B cell (primary cell): ENCODE results near the gene CCDC120. TPM values are rescaled to one million over a fixed set of nuclear protein-coding genes. Genes with fewer than 3 reads are reported as not detected.

Experiments used
- ATAC-seq: fragments of 200-7000 bp; cut with Tn5 transposase; one replicate; pipeline ENCODE4 v1.10.0; 2021; ENCODE audit warnings: low read depth, mild to moderate bottlenecking, moderate number of reproducible peaks, moderate library complexity
- CTCF ChIA-PET: fragments of 350-600 bp; sonication (Branson Sonifier 250); formaldehyde crosslinking; loops from one replicate; lab custom pipeline; 2021; ENCODE audit warnings: antibody characterized with exemption, inconsistent platforms; lab: Charles Lee
- POLR2A ChIA-PET: fragments of 350-600 bp; sonication (Branson Sonifier 250); formaldehyde crosslinking; loops from one replicate; lab custom pipeline; 2021; ENCODE audit warnings: antibody characterized with exemption; lab: Charles Lee
- DNase-seq: peaks from one replicate; pipeline ENCODE4 v3.0.0; 2013
- H2AFZ ChIP-seq: 2 replicates; pipeline ENCODE4 v1.6.1; 2012; ENCODE audit warnings: mild to moderate bottlenecking, low read depth, low read length; ENCODE audit not compliant: insufficient read depth, poor library complexity, severe bottlenecking
- H3K27ac ChIP-seq, 2 donors: 1 replicate in 1 of 2; 2 replicates in 1 of 2; pipeline ENCODE4 v1.5.1; 2012 to 2013; ENCODE audit warnings: low read length in 2 of 2, mild to moderate bottlenecking in 2 of 2, moderate library complexity in 1 of 2
- H3K27me3 ChIP-seq, 4 experiments: fragments of 200-600 bp in 1 of 4; sonication (generic) in 1 of 4; replicated peaks in 1 of 4; 1 replicate in 2 of 4; 2 replicates in 2 of 4; pipeline versions ENCODE4 v1.6.1 to v1.7.0; 2013 to 2016; ENCODE audit warnings: low read length in 3 of 4, mild to moderate bottlenecking in 2 of 4, mixed read lengths in 1 of 4, moderate library complexity in 1 of 4; ENCODE audit not compliant: insufficient read depth in 4 of 4, control insufficient read depth in 3 of 4; ENCODE audit errors: control extremely low read depth in 1 of 4
- H3K36me3 ChIP-seq, 2 experiments: replicated peaks in 1 of 2; 1 replicate in 1 of 2; 2 replicates in 1 of 2; pipeline versions ENCODE4 v1.6.1 to v1.7.1; 2013; ENCODE audit warnings: low read length in 1 of 2; ENCODE audit not compliant: insufficient read depth in 2 of 2, control insufficient read depth in 1 of 2; ENCODE audit errors: control extremely low read depth in 1 of 2, extremely low read depth in 1 of 2
- H3K4me1 ChIP-seq, 2 donors: fragments of 200-600 bp in 1 of 2; sonication (generic) in 1 of 2; 1 replicate in 1 of 2; 2 replicates in 1 of 2; pipeline versions ENCODE4 v1.5.1 to v1.6.1; 2013 to 2017; ENCODE audit warnings: low read length in 2 of 2; ENCODE audit not compliant: control insufficient read depth in 2 of 2, insufficient read depth in 2 of 2
- H3K4me2 ChIP-seq: replicated peaks from 2 replicates; pipeline ENCODE3; 2012; ENCODE audit warnings: mild to moderate bottlenecking, low read depth, low read length; ENCODE audit not compliant: poor library complexity, severe bottlenecking
- H3K4me3 ChIP-seq, 5 experiments: fragments of 200-600 bp in 1 of 5; sonication (generic) in 1 of 5; 1 replicate in 3 of 5; 2 replicates in 2 of 5; pipeline versions ENCODE4 v1.5.1 to v1.7.0; 2011 to 2016; ENCODE audit warnings: low read length in 4 of 5, mild to moderate bottlenecking in 4 of 5, low read depth in 2 of 5, control low read depth in 1 of 5, moderate library complexity in 1 of 5; ENCODE audit not compliant: insufficient read depth in 1 of 5; ENCODE audit errors: control extremely low read depth in 1 of 5, extremely low read depth in 1 of 5
- H3K79me2 ChIP-seq: fragments of 200-600 bp; sonication (generic); one replicate; pipeline ENCODE4 v1.6.0; 2016; ENCODE audit warnings: low read length; ENCODE audit not compliant: control insufficient read depth, insufficient read depth
- H3K9ac ChIP-seq: fragments of 200-600 bp; sonication (generic); 2 replicates; pipeline ENCODE4 v1.6.1; 2017; ENCODE audit warnings: mild to moderate bottlenecking, low read length, moderate library complexity
- H3K9me3 ChIP-seq, 3 donors: one replicate each; pipeline versions ENCODE4 v1.6.1 to v1.7.1; 2013; ENCODE audit warnings: low read length in 2 of 3; ENCODE audit not compliant: control insufficient read depth in 2 of 3, insufficient read depth in 1 of 3; ENCODE audit errors: control extremely low read depth in 1 of 3
- H4K20me1 ChIP-seq: 2 replicates; pipeline ENCODE4 v1.6.0; 2012; ENCODE audit warnings: mild to moderate bottlenecking, low read length; ENCODE audit not compliant: insufficient read depth, control insufficient read depth, poor library complexity, severe bottlenecking
- H3K27ac Mint-ChIP-seq: one replicate; pipeline ENCODE4 v1.8.0; 2021; ENCODE audit warnings: mixed read lengths
- H3K27me3 Mint-ChIP-seq: one replicate; pipeline ENCODE4 v1.8.0; 2021; ENCODE audit warnings: mixed read lengths
- H3K4me1 Mint-ChIP-seq: one replicate; pipeline ENCODE4 v1.8.0; 2021; ENCODE audit warnings: mixed read lengths
- H3K4me3 Mint-ChIP-seq: one replicate; pipeline ENCODE4 v1.8.0; 2021; ENCODE audit warnings: mixed read lengths
- H3K9me3 Mint-ChIP-seq: one replicate; pipeline ENCODE4 v1.8.0; 2022; ENCODE audit warnings: mixed read lengths; ENCODE audit not compliant: insufficient read depth
- CTCF ChIP-seq: fragments of 200-600 bp; IDR thresholded peaks from one replicate; pipeline ENCODE4 v1.8.0; 2022; ENCODE audit warnings: antibody characterized with exemption, mild to moderate bottlenecking
- EZH2 ChIP-seq: IDR thresholded peaks from 2 replicates; pipeline ENCODE4 v1.6.1; 2012; ENCODE audit warnings: borderline replicate concordance, low read depth, mild to moderate bottlenecking, moderate library complexity, low read length; ENCODE audit not compliant: insufficient read depth, poor library complexity, severe bottlenecking
- WGBS: methylation state at CpG from one replicate; pipeline ENCODE4 v1.1.5; 2013; ENCODE audit warnings: missing lambda C conversion rate; ENCODE audit not compliant: insufficient coverage; 5-methylcytosine and 5-hydroxymethylcytosine counted together
- intact Hi-C: fragments of 100-400 bp; cut with micrococcal nuclease; formaldehyde crosslinking; loops from one replicate; pipeline ENCODE4 v1.10.0; 2022
- polyA plus RNA-seq: library from polyadenylated mRNA; depleted of rRNA; stranded (reverse); fragments of >200 nt; gene quantifications from 2 replicates; pipeline ENCODE4 v1.2.3, GENCODE V29; 2012
- total RNA-seq, 2 donors: library from RNA; stranded (reverse); fragments of 120-200 nt in 1 of 2; gene quantifications; 1 replicate in 1 of 2; 2 replicates in 1 of 2; pipeline versions ENCODE4 v1.2.3 to v1.2.4, GENCODE V29; 2013 to 2022

Gene CCDC120
- total and polyA plus RNA-seq, 2 donors (not counting 1 experiment from before 2014, with no cell fraction given), result 5.7 to 12.5 TPM

DNA sequence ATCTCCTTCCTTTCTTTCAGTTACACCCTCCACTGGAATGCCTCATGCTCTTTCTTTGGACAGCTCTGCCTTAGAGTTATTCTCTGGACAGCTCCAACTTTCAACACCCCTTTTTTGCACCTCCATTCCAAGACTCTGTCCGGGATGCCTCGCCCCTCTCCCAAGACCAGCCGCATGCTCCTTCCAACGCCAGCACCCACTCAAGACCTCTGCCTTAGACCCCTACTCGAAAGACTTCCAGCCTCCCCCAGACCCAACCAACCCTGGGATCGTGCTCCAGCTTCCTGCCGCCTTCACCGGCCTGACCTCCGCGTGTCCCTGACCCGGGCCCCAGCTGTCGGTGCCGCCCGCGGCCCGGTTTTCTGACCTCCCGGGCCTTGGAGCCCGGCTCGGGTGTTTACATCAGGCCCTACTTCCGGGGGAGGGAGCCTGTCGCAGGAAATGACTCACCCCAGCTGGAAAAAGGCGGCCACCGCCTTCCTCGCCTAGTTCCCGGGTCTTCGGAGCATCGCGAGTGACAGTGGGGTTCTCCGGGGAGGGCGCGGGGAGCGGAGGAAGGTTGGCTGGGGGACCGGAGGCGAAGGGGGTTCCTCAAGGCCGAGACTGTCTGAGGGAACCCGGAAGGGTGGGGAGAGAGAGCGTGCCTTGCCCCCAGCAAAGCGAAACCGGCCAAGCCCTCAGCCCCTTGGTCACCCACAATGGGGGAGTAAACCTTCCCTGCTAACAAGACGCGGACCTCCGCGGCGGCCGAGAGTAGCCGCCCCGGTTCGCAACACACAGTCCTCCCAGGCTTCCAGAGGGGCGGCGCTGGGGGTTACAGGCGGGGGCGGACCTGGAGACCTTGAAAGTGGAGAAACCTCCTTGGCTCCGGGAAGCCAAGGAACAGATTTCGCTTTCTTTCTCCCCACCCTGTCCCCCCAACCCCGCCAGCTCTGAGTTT lies 21.0 kb downstream of the CCDC120 start, which contains the start of gene WDR45:
TSS of gene WDR45 (minus strand) at position 399 of the 940 bp plus-strand sequence. CDS start 1,792 bp downstream, outside the sequence.
- TF ChIP-seq EZH2, result no peak
- TF ChIP-seq CTCF, result no peak
- H3K4me1 Mint-ChIP-seq, result peaks cover 14% of the 10 kb centered on the region
- ATAC-seq, result peak; percentile 79
- H3K4me2 ChIP-seq, result peak within 1 kb of the TSS; percentile 83
- no peaks in the 10 kb centered on the region for H3K36me3 ChIP-seq
- ChIA-PET CTCF (interaction anchor here (0.9 to 1.8 kb wide), 2 partner anchors 27 to 100 kb away, joined by 3 to 4 read pairs; no protein-coding TSS in a partner anchor), POLR2A (interaction anchor here (0.6 to 1.8 kb wide), 13 partner anchors 15 to 1859 kb away, joined by 3 to 9 read pairs (median 3); partner anchors contain the start of genes GRIPAP1 and OTUD5)
- no peaks in the 10 kb centered on the region for H3K27me3 ChIP-seq
- no peaks in the 10 kb centered on the region for H3K9me3 ChIP-seq
- H3K27me3 Mint-ChIP-seq, result no peaks in the 10 kb centered on the region
- peak within 1 kb of the TSS; percentile 86 for H3K9ac ChIP-seq
- H3K79me2 ChIP-seq, result no peaks in the 10 kb centered on the region
- H3K27ac ChIP-seq, result peak within 1 kb of the TSS; percentile 94 to 97
- no peaks in the 10 kb centered on the region for H3K9me3 Mint-ChIP-seq
- H3K27ac Mint-ChIP-seq, result peak within 1 kb of the TSS; percentile 99
- no peaks in the 10 kb centered on the region for H4K20me1 ChIP-seq
- peak within 1 kb of the TSS; percentile 27 to 73 (median 67) for H3K4me3 ChIP-seq
- H3K4me1 ChIP-seq, result peaks cover 6 to 8% of the 10 kb centered on the region in 2 donors
- peak within 1 kb of the TSS; percentile 95 for H3K4me3 Mint-ChIP-seq
- WGBS, result 2% methylated on average over 29 of the region's 55 CpGs
- intact Hi-C loops, result loop anchor here (1.0 to 2.0 kb wide), 2 partner anchors 22 to 77 kb away; partner anchors contain the start of gene GRIPAP1
- DNase-seq, result peak; percentile 78
- peak within 1 kb of the TSS; percentile 67 for H2AFZ ChIP-seq
